Naive thymus-derived CD4-positive, alpha-beta T cell (primary cell): ENCODE results near the gene ORC5. TPM values are rescaled to one million over a fixed set of nuclear protein-coding genes. Genes with fewer than 3 reads are reported as not detected.
"Not testable (repeated sequence)": the region's sequence is repeated elsewhere in the genome, so short reads cannot be mapped to it uniquely, and the experiment has no call there.

Experiments
- ATAC-seq: fragments of 150-1000 bp; cut with Tn5 transposase; 2 replicates; pipeline ENCODE4 v1.10.0; 2021; ENCODE audit warnings: mild to moderate bottlenecking, moderate library complexity
- CTCF ChIA-PET: fragments of 350-600 bp; sonication (Branson Sonifier 250); formaldehyde crosslinking; loops from one replicate; lab custom pipeline; 2021; ENCODE audit warnings: antibody characterized with exemption; lab: Charles Lee
- POLR2A ChIA-PET: fragments of 350-600 bp; sonication (Branson Sonifier 250); formaldehyde crosslinking; loops from one replicate; lab custom pipeline; 2021; ENCODE audit warnings: antibody characterized with exemption, inconsistent platforms; lab: Charles Lee
- DNase-seq, 9 donors: peaks; one replicate each; pipeline versions ENCODE4 v3.0.0 to v3.0.0-alpha.2; 2020 to 2022; ENCODE audit warnings: mixed read lengths in 1 of 9
- H3K27ac ChIP-seq: one replicate; pipeline ENCODE4 v1.7.0; 2013; ENCODE audit warnings: mild to moderate bottlenecking, low read depth, low read length, moderate library complexity
- H3K27me3 ChIP-seq, 2 donors: one replicate each; pipeline ENCODE4 v1.7.0; 2013; ENCODE audit warnings: low read length in 2 of 2, mild to moderate bottlenecking in 2 of 2, moderate library complexity in 2 of 2; ENCODE audit not compliant: control insufficient read depth in 2 of 2, insufficient read depth in 2 of 2
- H3K36me3 ChIP-seq, 3 experiments: 1 replicate in 2 of 3; 2 replicates in 1 of 3; pipeline ENCODE4 v1.7.0; 2013; ENCODE audit warnings: low read length in 3 of 3, mild to moderate bottlenecking in 3 of 3, moderate library complexity in 1 of 3; ENCODE audit not compliant: insufficient read depth in 3 of 3, control insufficient read depth in 2 of 3
- H3K4me1 ChIP-seq, 2 donors: one replicate each; pipeline ENCODE4 v1.7.0; 2013; ENCODE audit warnings: low read length in 2 of 2, mild to moderate bottlenecking in 2 of 2, moderate library complexity in 1 of 2; ENCODE audit not compliant: control insufficient read depth in 2 of 2, insufficient read depth in 2 of 2
- H3K4me3 ChIP-seq: 2 replicates; pipeline ENCODE4 v1.7.0; 2013; ENCODE audit warnings: mild to moderate bottlenecking, low read length
- H3K9me3 ChIP-seq, 3 experiments: 1 replicate in 2 of 3; 2 replicates in 1 of 3; pipeline ENCODE4 v1.7.0; 2013; ENCODE audit warnings: low read length in 3 of 3; ENCODE audit not compliant: control insufficient read depth in 2 of 3
- H3K27ac Mint-ChIP-seq, 9 donors: one replicate each; pipeline ENCODE4 v1.8.0; 2020 to 2022; ENCODE audit warnings: mixed read lengths in 9 of 9, mild to moderate bottlenecking in 8 of 9, moderate library complexity in 5 of 9, inconsistent platforms in 2 of 9
- H3K27me3 Mint-ChIP-seq, 5 donors: one replicate each; pipeline ENCODE4 v1.8.0; 2021 to 2022; ENCODE audit warnings: mixed read lengths in 5 of 5, mild to moderate bottlenecking in 1 of 5
- H3K36me3 Mint-ChIP-seq, 5 donors: one replicate each; pipeline ENCODE4 v1.8.0; 2020 to 2022; ENCODE audit warnings: mixed read lengths in 5 of 5, mild to moderate bottlenecking in 3 of 5, inconsistent platforms in 1 of 5
- H3K4me1 Mint-ChIP-seq, 7 donors: one replicate each; pipeline ENCODE4 v1.8.0; 2020 to 2022; ENCODE audit warnings: mixed read lengths in 7 of 7, mild to moderate bottlenecking in 3 of 7, inconsistent platforms in 1 of 7
- H3K4me3 Mint-ChIP-seq, 10 donors: one replicate each; pipeline ENCODE4 v1.8.0; 2020 to 2022; ENCODE audit warnings: mild to moderate bottlenecking in 10 of 10, mixed read lengths in 10 of 10, moderate library complexity in 6 of 10, inconsistent platforms in 2 of 10
- H3K9me3 Mint-ChIP-seq, 11 donors: one replicate each; pipeline ENCODE4 v1.8.0; 2020 to 2022; ENCODE audit warnings: mixed read lengths in 11 of 11, mild to moderate bottlenecking in 4 of 11, inconsistent platforms in 1 of 11, moderate library complexity in 1 of 11
- intact Hi-C, 2 donors: fragments of 100-400 bp; cut with micrococcal nuclease; formaldehyde crosslinking; loops; one replicate each; pipeline ENCODE4 v1.15.1; 2023
- polyA plus RNA-seq, 2 donors: library from polyadenylated mRNA; unstranded; fragments of 300-500 nt; fragmentation: Illumina TruSeq; gene quantifications; one replicate each; pipeline ENCODE4 v1.2.3, GENCODE V29; 2021
- total RNA-seq, 6 experiments: library from RNA in 5 of 6; stranded (reverse) in 5 of 6; gene quantifications; 1 replicate in 5 of 6; 2 replicates in 1 of 6; pipeline ENCODE4 v1.2.3 and lab custom pipeline; 2021 to 2026

ORC5 gene
- total and polyA plus RNA-seq, 7 experiments from 2014 or later = 15.9 to 30.3 (median 25.4) TPM

DNA sequence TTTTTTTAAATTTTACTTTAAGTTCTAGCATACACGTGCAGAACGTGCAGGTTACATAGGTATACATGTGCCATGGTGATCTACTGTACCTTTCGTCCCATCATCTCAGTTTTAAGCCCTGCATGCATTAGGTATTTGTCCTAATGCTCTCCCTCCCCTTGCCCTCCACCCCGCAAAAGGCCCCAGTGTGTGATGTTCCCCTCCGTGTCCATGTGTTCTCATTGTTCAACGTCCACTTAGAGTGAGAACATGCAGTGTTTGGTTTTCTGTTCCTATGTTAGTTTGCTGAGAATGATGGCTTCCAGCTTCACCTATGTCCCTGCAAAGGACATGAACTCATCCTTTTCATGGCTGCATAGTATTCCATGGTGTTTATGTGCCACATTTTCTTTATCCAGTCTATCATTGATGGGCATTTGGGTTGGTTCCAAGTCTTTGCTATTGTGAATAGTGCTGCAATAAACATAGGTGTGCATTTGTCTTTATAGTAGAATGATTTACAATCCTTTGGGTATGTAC lies 30.2 kb downstream of the ORC5 start:
- H3K27me3 ChIP-seq, ATAC-seq, POLR2A ChIA-PET, H3K4me3 Mint-ChIP-seq, intact Hi-C loops, CTCF ChIA-PET, H3K27ac ChIP-seq, H3K27ac Mint-ChIP-seq, H3K4me3 ChIP-seq, H3K27me3 Mint-ChIP-seq, H3K4me1 ChIP-seq, DNase-seq, H3K4me1 Mint-ChIP-seq, H3K9me3 ChIP-seq: not testable (repeated sequence)
- H3K36me3 ChIP-seq = peaks cover 0 to 21% (median 0%) of the 10 kb centered on the region in 3 experiments
- peaks cover 0 to 21% (median 5%) of the 10 kb centered on the region in 11 donors for H3K9me3 Mint-ChIP-seq
- peaks cover 14 to 68% (median 55%) of the 10 kb centered on the region in 5 donors for H3K36me3 Mint-ChIP-seq

GRCh38 chr7:104176332-104176731 lies 31.5 kb downstream of the ORC5 start:
- no peak for ATAC-seq
- CTCF ChIA-PET = no interaction called here
- no peak overlapping the region for H3K4me3 Mint-ChIP-seq
- DNase-seq = no peak
- peak overlapping the region in 1 of 9 donors; percentile 10 for H3K27ac Mint-ChIP-seq
- Histone ChIP-seq H3K27ac (no peak overlapping the region), H3K9me3 (no peaks in the 10 kb centered on the region), H3K27me3 (no peaks in the 10 kb centered on the region), H3K36me3 (peaks cover 0 to 15% (median 0%) of the 10 kb centered on the region in 3 experiments), H3K4me3 (no peak overlapping the region), H3K4me1 (no peaks in the 10 kb centered on the region)
- peaks cover 0 to 21% (median 5%) of the 10 kb centered on the region in 11 donors for H3K9me3 Mint-ChIP-seq
- POLR2A ChIA-PET = no interaction called here
- intact Hi-C loops = no loop called here
- no peaks in the 10 kb centered on the region for H3K27me3 Mint-ChIP-seq
- H3K4me1 Mint-ChIP-seq = peaks cover 0 to 2% (median 0%) of the 10 kb centered on the region in 7 donors
- peaks cover 17 to 65% (median 55%) of the 10 kb centered on the region in 5 donors for H3K36me3 Mint-ChIP-seq

GRCh38 chr7:104175361-104175984 lies 32.3 kb downstream of the ORC5 start:
- no peak overlapping the region for H3K4me3 ChIP-seq
- no peak overlapping the region for H3K4me3 Mint-ChIP-seq
- H3K4me1 ChIP-seq = no peaks in the 10 kb centered on the region
- ChIA-PET CTCF (interaction anchor here (0.6 kb wide), 1 partner anchor 45 kb away, joined by 3 read pairs; no protein-coding TSS in a partner anchor), POLR2A (interaction anchor here (1.1 kb wide), 1 partner anchor 24 kb away, joined by 3 read pairs; no protein-coding TSS in a partner anchor)
- no peak overlapping the region for H3K27ac ChIP-seq
- DNase-seq (no peak), ATAC-seq (no peak)
- H3K36me3 ChIP-seq = peaks cover 0 to 12% (median 0%) of the 10 kb centered on the region in 3 experiments
- no peak overlapping the region for H3K27ac Mint-ChIP-seq
- H3K36me3 Mint-ChIP-seq = peaks cover 17 to 65% (median 54%) of the 10 kb centered on the region in 5 donors
- intact Hi-C loops = no loop called here
- H3K27me3 ChIP-seq = no peaks in the 10 kb centered on the region
- no peaks in the 10 kb centered on the region for H3K9me3 ChIP-seq
- peaks cover 0 to 3% (median 0%) of the 10 kb centered on the region in 7 donors for H3K4me1 Mint-ChIP-seq
- no peaks in the 10 kb centered on the region for H3K27me3 Mint-ChIP-seq
- H3K9me3 Mint-ChIP-seq = peaks cover 0 to 19% (median 5%) of the 10 kb centered on the region in 11 donors

- Histone ChIP-seq H3K4me1 (no peaks in the 10 kb centered on the region), H3K27ac (no peak overlapping the region), H3K27me3 (no peaks in the 10 kb centered on the region), H3K9me3 (no peaks in the 10 kb centered on the region), H3K4me3 (no peak overlapping the region), H3K36me3 (peaks cover 0 to 10% (median 0%) of the 10 kb centered on the region in 3 experiments)
- Mint-ChIP-seq H3K27ac (peak overlapping the region in 1 of 9 donors; percentile 65), H3K9me3 (peaks cover 0 to 16% (median 2%) of the 10 kb centered on the region in 11 donors), H3K4me3 (no peak overlapping the region), H3K36me3 (peaks cover 18 to 64% (median 53%) of the 10 kb centered on the region in 5 donors), H3K27me3 (no peaks in the 10 kb centered on the region), H3K4me1 (peaks cover 0 to 5% (median 0%) of the 10 kb centered on the region in 7 donors)
- ChIA-PET CTCF (interaction anchor here (0.6 kb wide), 2 partner anchors 46 to 656 kb away, joined by 3 read pairs; no protein-coding TSS in a partner anchor), POLR2A (interaction anchor here (1.1 kb wide), 1 partner anchor 23 kb away, joined by 3 read pairs; no protein-coding TSS in a partner anchor)
- DNase-seq = no peak
- no peak for ATAC-seq
- intact Hi-C loops = no loop called here
Observed at GRCh38 chr7:104174798-104175197, 33.0 kb downstream of the ORC5 start.

GRCh38 chr7:104162081-104162480 lies 45.7 kb downstream of the ORC5 start:
- ATAC-seq (no peak), DNase-seq (no peak)
- no peak overlapping the region for H3K27ac Mint-ChIP-seq
- CTCF ChIA-PET = interaction anchor here (1.4 to 1.6 kb wide), 2 partner anchors 590 to 754 kb away, joined by 3 to 4 read pairs; no protein-coding TSS in a partner anchor
- H3K27me3 ChIP-seq = no peaks in the 10 kb centered on the region
- H3K4me3 Mint-ChIP-seq = no peak overlapping the region
- peaks cover 0 to 33% (median 3%) of the 10 kb centered on the region in 3 experiments for H3K36me3 ChIP-seq
- no peak overlapping the region for H3K4me3 ChIP-seq
- intact Hi-C loops = no loop called here
- H3K4me1 Mint-ChIP-seq = peaks cover 0 to 2% (median 0%) of the 10 kb centered on the region in 7 donors
- no peaks in the 10 kb centered on the region for H3K9me3 ChIP-seq
- H3K9me3 Mint-ChIP-seq = no peaks in the 10 kb centered on the region
- POLR2A ChIA-PET = interaction anchor here (0.6 kb wide), 1 partner anchor 358 kb away, joined by 3 read pairs; no protein-coding TSS in a partner anchor
- no peaks in the 10 kb centered on the region for H3K4me1 ChIP-seq
- H3K36me3 Mint-ChIP-seq = peaks cover 3 to 43% (median 31%) of the 10 kb centered on the region in 5 donors
- no peaks in the 10 kb centered on the region for H3K27me3 Mint-ChIP-seq
- H3K27ac ChIP-seq = no peak overlapping the region

DNA sequence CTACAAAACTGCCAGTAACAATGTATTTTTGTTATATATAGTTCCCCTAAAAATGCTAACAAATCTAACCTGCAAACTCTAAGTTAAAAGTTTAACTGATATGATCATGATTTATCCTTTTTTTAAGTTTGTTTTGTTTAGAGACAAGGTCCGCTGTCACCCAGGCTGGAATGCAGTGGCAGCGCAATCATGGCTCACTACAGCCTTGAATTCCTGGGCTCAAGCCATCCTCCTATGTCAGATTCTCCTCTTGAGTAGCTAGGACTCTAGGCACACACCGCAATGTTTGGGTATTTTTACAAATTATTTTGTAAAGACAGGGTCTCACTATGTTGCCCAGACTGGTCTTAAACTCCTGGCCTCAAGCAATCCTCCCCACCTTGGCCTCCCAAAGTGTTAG lies 46.6 kb downstream of the ORC5 start:
- peaks cover 0 to 28% (median 3%) of the 10 kb centered on the region in 3 experiments for H3K36me3 ChIP-seq
- no peak overlapping the region for H3K27ac ChIP-seq
- H3K27me3 ChIP-seq = no peaks in the 10 kb centered on the region
- DNase-seq = no peak
- ChIA-PET POLR2A (no interaction called here), CTCF (interaction anchor here (1.6 kb wide), 1 partner anchor 589 kb away, joined by 4 read pairs; no protein-coding TSS in a partner anchor)
- H3K27me3 Mint-ChIP-seq = no peaks in the 10 kb centered on the region
- H3K36me3 Mint-ChIP-seq = peaks cover 0 to 35% (median 24%) of the 10 kb centered on the region in 5 donors
- H3K4me3 ChIP-seq = no peak overlapping the region
- no peak overlapping the region for H3K4me3 Mint-ChIP-seq
- no peaks in the 10 kb centered on the region for H3K4me1 ChIP-seq
- H3K9me3 Mint-ChIP-seq = no peaks in the 10 kb centered on the region
- H3K4me1 Mint-ChIP-seq = peaks cover 0 to 4% (median 4%) of the 10 kb centered on the region in 7 donors
- intact Hi-C loops = no loop called here
- no peak overlapping the region for H3K27ac Mint-ChIP-seq
- no peak for ATAC-seq
- H3K9me3 ChIP-seq = no peaks in the 10 kb centered on the region
